Fibroblast of skin of scalp (primary cell): ENCODE measurements around the gene DDX31.

Experiments
- DNase-seq: peaks from one replicate; pipeline ENCODE4 v3.0.0-alpha.2; 2013

Gene DDX31

DNA sequence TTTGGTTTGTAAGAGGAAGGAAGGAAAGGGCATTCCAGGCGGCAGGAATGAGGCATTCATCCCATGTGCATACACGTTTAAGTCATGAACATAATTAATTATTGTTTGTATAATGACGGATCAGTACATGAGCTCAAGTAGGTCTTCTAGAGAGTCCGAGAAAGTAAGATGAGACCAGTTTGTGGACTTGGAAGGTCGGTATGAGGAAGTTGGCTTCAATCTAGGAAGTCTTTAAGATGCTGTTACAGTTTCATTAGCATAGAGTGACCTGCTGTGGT is 2.6 kb upstream of the DDX31 start:
- no peak for DNase-seq

DNA sequence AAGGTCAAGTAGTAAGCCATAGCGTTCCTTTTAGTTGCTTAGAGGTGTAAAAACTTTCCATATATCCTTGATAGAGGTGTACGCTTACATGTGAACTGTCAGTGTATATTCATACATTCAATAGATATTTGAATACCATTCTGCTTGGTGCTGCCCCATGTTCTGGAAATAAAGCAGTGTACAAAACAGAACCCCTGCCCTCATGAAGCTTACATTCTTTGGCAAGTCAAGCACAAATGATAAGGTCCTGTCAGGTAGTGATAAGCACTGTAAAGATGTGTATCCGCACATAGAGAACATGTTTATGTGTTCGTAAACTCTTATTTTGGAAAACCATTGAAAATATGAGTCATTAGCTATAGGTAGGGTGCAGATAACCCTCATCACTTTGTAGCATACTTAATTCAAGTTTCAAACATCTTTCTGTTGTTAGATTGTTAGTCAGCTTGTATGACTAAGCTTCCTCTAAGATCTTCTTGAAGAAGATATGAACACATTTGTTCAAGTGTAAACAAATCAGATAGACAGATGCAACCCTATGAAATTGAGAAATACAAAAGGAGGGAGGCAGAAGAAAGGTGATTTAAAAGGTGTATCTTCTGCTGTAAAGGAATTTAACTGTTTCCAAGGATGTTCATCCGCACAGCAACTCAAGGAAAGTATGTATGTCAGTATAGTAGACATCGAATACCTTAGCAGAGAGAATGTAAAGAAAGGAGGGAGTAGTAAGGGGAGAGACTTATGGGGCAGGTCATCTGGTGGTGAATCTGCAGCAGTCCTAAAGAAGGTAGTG is 2.0 kb upstream of the DDX31 start:
- DNase-seq, result peak; percentile 28

DNA sequence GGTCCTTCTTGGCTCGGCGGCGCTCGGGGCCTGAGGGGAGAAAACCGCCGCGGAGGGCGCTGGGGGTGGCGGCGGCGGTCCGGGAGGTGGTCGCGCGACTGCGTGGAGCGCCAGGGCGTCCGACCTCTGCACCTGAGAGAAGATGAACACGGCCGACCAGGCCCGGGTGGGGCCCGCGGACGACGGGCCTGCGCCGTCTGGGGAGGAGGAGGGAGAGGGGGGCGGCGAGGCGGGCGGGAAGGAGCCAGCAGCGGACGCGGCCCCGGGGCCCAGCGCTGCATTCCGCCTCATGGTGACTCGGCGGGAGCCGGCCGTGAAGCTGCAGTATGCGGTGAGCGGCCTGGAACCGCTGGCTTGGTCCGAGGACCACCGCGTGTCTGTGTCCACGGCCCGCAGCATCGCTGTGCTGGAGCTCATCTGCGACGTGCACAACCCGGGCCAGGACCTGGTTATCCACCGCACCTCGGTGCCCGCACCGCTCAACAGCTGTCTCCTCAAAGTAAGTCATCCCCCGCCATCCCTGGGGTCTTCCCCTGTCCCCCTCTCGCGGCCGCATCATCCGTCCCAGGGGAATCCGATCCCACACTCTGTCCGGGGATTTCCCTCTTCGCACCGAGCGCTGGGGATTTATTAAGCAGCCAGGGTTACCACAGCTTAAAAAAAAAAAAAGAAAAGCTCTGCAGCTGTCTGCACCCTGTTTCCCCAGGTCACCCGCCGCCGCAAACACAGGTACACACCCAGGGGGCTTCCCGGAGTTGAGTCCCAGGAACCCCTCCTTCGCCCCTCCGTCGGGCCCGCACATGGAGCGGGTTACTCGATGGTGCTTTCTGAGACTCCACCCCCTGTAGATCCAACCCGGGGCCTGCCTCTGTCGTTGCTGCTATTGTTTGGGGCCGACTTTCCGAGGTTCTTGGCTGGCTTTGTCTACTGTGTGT is 941 bp upstream of the DDX31 start, which contains the start of gene GTF3C4:
GTF3C4 (plus strand) TSS at position 8 of the 935 bp plus-strand sequence; CDS start at position 143, 135 bp downstream.
- peak; percentile 12 for DNase-seq

DNA sequence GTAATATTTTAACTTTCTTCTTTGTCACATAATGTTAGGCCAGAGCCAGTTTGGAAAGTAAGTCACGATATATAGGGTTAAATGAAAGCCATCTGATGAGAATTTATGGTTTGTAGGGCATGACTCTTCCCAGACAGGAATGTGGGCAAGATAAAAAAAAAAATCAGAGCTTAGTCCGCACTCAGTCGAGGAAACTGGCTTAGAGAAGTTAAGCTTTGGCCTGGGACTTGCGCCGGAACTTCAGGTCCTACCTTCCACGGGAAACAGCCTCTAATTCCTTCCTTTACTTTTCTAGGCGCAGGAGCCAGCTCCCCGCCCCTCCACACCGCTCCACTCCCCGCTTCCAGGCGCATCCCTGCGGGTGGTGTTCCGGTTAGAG is 475 bp downstream of the DDX31 start:
- peak; percentile 67 for DNase-seq

DNA sequence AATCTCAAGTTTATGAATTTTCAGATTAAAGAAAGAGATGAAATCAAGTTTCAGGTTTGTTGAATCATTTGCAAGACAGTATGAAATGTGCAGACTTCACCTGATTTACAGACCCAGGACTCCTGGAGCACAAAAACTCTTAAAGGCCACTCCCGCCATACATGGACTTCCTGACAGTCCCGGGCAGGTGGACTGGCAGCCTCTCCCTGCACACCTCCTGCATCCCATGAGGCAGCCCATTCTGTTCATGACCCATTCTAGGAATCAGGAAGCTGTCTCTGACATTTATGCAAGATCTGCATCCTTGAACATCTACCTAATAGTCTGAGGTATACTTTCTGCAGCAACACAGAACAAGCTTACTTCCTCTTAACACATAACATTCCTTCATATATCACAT is 5.9 kb downstream of the DDX31 start:
- no peak for DNase-seq

DNA sequence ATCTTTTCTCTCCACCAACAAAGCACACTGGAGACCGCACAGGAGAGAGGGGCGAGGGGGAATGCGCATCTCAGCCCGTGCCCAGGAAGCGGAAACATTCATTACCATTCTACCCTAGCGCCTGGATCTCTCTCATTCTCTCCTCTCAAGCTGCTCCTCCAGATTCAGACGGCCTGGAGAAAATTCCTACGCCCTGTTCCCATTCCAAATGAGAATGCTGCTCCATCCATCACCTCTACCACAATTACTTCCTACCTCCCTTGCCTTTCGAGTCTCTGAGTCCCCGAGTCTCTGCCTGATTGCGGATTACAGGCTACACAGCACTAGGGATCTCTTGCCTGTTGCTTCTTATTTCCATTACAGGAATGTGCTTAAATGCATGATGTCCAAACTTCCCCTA is 6.7 kb downstream of the DDX31 start:
- DNase-seq, result no peak

DNA sequence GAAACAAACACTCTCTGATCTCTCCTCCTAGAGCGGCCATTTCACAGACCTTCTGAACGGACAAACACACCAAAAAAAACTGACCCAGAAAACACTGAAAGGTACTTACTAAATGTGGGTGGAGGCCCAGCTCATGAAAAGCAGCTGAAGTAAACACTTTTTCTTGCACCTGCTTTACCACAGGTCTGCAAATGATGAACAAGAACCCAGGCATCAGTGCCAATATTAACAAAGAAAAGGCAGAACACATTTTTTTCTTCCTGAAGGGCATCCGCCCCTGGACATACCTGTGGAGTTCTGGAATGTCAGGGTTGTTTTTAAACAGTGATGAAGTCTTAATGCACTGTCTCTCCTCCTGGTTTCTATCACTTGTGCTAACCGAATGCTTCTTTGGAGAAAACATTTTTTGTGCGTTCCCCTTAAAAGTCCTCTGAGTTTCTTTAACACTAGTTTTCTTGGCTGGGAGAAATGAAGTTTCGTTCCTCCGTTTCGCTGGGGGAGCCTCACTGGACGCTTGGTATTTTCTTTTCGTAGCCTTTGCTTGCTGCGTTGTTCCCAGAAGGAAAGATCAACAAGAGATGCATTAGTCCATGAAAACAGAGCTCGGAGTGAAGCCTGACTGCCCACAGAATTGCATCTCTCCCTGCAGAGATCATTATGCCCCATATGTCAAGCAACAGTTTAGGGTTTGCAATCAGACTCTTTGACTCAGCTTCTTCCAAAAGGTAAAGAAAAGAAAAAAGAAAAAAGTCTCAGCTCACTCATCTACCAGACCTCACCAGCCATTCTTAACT is 7.4 kb downstream of the DDX31 start:
- no peak for DNase-seq

DNA sequence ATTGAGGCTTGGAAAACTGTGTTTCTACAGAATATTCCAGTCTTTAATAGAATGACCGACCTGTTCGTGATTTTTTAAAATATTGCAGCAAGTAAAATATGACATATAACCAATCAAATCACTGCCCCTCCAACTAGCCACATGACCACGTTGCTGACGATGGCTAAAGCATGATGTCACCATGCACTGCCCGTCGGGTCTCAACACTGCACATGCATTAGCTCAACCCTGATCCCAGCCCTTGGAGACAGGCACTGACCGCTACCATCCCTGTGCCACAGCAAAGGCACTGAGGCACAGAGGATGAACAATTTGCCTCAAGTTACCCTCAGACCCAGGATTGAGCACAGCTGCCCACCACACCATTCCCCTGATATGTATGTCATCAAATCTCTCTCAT is 13.5 kb downstream of the DDX31 start:
- no peak for DNase-seq

DNA sequence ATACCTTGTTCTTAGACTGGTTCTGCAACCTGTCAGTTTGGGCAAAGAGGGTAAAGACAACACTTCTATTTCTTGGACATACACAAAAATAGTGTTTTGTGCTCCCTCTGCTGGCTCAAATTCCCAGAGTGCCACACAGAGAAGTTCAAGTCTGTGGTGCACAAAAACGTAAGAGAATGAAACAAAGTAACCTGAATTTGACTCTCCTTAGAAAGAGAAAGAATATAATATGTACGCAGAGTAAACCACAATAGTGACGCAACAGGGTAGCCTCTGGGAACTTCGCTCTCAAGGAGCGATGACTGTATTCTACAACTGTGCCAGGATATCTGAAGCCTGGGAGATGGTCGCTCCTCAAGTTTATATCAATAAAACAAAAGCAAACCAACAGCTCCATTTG is 18.5 kb downstream of the DDX31 start:
- DNase-seq, result peak; percentile 53

DNA sequence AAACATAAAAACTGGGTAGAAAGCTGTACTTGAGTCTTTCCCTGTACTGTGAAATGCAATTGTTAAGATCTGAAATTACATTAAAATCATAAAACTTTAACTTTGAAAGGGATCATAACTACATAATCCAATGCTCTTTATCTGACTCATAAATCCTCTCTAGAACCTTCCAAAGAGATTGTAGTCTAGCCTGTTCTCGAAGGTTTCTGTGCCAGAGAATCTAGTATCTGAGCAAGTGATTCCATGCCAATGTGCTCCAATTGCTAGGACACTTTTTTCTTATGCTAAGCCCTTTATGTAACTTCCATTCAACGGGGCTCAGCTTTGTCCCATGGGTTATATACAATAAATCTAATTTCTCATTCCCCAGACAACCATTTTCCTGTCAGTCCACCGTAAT is 21.1 kb downstream of the DDX31 start:
- DNase-seq, result no peak

DNA sequence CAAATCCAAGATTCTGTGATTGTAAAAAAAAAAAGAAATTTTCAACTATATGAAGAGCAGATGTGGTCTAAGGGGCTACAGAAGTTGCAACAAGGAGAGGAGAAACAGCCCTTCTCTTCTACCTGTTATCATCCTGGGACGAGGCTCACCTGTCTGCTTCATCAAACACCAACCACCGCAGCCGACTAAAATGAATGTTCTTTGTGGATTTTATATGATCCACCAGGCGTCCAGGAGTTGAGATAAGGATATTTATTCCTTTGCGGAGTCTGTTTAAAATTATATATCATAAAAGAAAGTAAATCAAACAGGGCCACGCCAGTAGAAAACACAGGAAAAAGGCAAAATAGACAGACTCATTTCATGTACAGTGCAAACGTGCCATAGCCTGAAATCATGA is 21.5 kb downstream of the DDX31 start:
- no peak for DNase-seq

DNA sequence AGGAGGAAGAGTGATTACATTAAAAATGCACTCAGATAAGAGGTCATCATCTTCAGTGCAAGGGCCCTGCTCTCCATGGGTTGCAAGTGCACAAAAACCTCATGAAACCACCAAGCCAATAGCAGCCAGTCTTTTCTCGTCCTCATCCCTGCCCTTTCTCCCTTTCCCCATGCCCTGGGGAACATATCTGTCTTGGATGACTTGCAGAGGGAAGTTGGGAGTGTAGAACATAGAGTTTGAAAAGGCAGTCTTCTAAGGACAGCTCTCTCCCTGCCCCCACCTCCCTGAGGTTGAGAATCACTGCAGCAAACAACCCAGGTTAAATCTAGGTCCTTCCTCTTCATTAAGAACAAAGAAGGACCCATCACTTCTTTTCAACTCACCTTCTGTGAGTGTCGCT is 22.0 kb downstream of the DDX31 start:
- peak; percentile 69 for DNase-seq

DNA sequence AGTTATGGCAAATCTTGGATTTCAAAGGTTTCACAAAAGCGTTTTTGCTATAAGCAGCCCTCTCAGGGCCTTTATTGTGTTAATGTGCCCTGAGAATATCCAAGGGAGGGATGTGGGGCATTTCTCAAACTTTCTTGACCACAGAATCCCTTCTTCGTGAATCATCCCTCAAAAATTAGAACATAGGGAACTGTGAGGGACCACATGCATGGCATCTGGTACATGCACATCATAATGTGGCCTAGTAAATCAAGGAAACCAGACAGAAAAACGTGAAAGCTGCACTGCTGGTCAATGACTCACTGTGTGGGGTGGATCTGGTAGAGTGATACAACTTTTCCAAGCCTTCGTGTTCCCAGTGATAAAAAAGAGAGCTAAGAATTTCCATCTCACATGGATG is 22.4 kb downstream of the DDX31 start:
- DNase-seq, result peak; percentile 99

DNA sequence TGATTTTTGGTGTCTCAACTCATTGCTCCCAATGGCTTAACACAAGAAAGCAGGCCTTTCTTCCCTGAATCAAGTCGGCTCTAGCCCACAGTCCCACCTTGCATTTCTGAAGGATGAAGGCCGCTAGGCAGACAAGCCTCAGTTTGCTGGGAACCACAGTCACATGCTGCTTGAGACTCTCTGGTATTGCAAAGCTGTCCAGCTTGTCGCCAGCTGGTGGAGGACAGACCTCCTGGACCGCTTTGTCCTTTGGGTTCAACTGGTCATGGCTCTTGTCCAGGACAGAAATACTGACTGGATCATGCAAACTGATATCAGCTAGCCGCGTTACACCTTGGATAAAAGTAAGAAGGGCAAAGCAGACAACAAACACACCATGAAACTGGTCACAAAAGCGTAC is 23.1 kb downstream of the DDX31 start:
- peak; percentile 13 for DNase-seq

DNA sequence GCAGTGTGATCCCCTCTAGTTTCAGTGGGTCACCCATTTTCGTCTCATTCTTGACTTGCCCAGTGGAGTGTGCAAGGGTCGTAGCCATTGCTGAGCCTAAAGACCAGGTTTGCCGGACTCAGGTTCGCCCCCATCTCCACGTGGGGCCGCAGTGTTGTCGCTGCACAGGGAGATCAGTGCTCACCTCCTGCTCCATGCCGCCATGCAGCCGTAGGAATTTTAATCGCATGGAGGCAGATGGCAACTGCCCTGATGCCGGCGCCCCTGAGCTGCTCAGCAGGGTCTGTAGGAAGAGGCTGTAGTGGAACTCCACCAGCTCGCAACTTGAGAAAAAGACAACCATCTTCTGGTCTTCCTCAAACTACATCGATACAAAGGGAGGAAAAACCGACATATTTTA is 24.1 kb downstream of the DDX31 start:
- DNase-seq, result no peak

DNA sequence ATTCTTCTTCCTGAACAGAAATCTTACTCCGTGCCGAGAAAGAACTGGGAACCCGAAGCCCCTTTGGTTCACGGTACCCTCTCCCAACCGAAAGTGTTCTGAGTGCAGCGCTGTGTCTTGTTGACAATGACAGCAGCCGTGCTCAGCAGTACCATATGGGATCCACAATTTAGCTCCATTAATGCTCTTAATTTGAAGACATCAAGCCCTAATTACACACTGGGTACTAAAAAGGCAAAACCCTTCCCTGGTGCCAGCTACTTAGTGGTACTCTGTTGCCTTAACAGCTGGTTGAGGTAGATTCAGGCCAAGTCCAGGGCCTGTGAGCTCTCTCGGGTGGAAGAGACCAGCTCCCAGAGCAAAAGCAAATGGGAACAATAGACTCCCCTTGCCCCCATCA is 24.5 kb downstream of the DDX31 start:
- DNase-seq, result no peak

DNA sequence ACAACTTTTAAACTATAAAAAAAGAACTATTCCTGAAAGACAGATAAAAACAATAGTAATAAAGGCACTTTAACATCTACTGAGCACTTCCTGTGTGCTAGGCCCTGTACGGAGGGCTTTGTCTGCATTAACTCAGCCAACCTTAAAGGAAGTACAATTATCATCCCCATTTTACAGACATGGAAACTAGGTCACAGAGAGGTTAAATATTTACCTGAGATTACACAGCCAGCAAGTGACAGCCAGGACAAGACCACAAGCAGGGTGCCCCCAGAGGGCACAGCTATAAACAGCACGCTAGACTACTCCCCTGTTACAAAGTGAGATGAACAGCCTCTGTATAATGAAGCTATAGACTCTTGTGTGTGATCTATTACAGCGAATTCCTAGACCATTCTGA is 25.5 kb downstream of the DDX31 start:
- DNase-seq, result no peak

DNA sequence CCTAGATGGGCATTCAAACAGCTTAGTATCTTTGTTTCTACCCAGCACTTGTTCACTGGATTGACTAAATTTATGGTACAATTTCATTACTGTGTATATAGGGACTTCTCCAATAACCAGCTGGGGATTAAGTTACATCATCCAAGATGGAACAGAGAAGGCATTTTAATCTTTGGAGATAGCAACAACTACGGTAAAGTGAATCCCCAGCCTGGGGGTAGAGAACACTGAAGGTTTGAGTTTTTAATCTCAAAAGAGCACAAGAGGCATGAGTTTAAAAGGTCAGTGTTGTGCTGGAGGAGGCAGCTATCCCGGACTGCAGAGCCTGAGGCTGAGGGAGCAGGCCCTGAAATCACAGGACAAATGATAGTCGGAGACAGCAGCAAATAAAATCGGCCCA is 28.6 kb downstream of the DDX31 start:
- DNase-seq, result no peak

DNA sequence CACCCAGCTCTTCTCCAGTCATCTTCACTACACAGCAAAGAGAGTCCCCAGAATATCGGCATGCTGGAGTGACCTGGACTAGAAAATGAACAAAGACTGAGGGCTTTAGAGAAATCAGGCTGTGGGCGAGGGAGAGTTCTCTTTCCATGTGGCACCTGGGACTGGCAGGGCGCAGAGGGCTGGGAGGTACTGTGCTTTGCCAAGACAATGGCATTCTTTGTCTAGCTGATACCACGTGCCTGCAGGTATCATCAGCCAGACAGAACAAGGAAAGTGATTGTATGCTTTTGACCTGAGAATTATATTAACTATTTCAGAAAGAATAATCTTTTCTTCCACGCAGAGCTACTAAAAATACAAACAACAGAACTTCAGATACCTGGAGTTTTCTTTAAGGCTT is 30.5 kb downstream of the DDX31 start:
- no peak for DNase-seq

DNA sequence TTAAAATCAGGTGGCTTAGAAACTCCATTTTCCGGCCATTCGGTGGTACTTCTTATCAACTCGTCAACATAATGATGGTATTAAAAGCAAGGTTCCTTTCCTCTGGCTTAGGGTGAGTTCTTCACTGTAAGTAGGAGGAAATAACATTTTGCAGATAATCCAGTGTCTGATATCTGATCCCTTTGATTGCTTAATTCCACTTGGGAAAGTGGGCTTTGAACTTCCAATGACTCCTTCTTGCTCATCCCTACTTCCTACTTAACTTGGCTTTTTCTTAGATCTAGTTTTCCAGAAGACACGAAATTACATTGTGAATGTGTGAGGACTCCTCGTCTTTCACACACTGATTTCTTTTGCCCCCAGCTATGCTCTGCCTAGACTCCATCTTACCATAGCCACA is 31.5 kb downstream of the DDX31 start:
- DNase-seq, result no peak

DNA sequence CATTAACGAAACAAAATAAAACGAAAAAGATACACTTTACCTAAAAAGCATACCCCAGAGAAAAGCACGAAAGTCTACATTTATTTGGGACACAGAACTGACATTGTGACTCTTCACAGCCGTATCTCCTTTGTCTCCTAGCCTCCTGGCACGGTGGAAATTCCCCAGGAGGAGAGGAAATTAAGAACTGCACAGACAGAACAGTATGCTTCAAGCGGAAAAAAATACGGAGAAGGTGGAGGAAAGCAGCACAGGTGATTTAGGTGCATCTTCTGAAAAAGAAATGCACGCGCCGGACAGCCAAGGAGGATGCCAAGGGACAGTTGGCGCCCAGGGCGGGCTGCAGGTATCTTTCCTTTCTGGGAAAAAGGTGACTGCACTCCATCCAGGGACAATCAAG is 32.0 kb downstream of the DDX31 start:
- no peak for DNase-seq

DNA sequence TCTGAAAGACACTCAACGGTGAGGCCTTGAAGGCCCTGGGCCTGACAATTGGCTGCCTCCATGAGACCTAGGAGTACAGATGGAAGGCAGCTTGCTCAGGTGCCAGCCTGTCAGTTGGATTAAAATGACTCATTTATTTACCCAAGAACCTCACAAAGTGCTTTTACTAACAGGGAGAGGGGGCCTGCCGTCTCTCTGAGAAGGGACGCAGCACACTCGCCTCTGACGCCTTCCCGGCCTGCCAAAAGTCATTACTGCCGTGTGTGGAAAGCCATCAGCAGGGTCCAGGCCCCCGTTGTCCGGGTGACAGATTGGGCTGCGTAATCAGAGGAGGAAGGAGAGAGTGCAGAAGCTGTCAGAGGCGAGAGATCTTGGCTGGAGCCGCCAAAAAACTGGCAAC is 32.4 kb downstream of the DDX31 start:
- no peak for DNase-seq

DNA sequence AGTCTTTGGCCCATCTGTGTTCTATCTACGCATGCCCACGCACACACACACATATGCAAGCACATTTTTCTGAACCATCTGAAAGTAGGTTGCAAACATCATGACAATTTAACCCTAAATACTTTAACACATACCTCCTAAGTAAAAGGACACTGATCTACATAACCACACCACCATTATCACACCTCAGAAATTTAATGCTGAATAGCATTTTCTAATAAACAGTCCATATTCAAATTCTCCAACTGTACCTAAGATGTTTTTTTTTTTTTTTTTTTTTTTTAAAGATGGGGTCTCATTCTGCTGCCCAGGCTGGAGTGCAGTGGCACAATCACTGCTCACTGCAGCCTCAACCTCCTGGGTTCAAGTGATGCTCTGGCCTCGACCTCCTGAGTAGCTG is 35.5 kb downstream of the DDX31 start:
- no peak for DNase-seq
